Esophagus muscularis mucosa (tissue), 4 donors: ENCODE data around the gene FKTN. TPM values are rescaled to one million over a fixed set of nuclear protein-coding genes. Genes with fewer than 3 reads are reported as not detected.

ENCODE experiments used
- DNase-seq: peaks from one replicate; pipeline ENCODE4 v3.0.0-alpha.2; 2017; ENCODE audit errors: extremely low spot score
- H3K27ac ChIP-seq, 4 donors: fragments of 200-600 bp; sonication (generic); replicated peaks in 1 of 4; 1 replicate in 3 of 4; 2 replicates in 1 of 4; pipeline ENCODE4 v1.5.1; 2016 to 2019; ENCODE audit warnings: mild to moderate bottlenecking in 1 of 4
- H3K27me3 ChIP-seq, 4 donors: fragments of 200-600 bp; sonication (generic); one replicate each; pipeline versions ENCODE4 v1.5.1 to v1.6.0; 2016 to 2019
- H3K36me3 ChIP-seq, 4 donors: fragments of 200-600 bp; sonication (generic); one replicate each; pipeline ENCODE4 v1.5.1; 2016 to 2019
- H3K4me1 ChIP-seq, 4 donors: fragments of 200-600 bp; sonication (generic); one replicate each; pipeline ENCODE4 v1.5.1; 2016 to 2019
- H3K4me3 ChIP-seq, 4 donors: fragments of 200-600 bp; sonication (generic); 1 replicate in 2 of 4; 2 replicates in 2 of 4; pipeline ENCODE4 v1.5.1; 2016 to 2019; ENCODE audit warnings: mild to moderate bottlenecking in 4 of 4, moderate library complexity in 1 of 4
- H3K9me3 ChIP-seq, 4 donors: fragments of 200-600 bp; sonication (generic); 1 replicate in 3 of 4; 2 replicates in 1 of 4; pipeline ENCODE4 v1.5.1; 2016 to 2019
- CTCF ChIP-seq, 3 experiments: fragments of 200-600 bp in 2 of 3; fragments of 450-650 bp in 1 of 3; sonication (generic) in 2 of 3; IDR thresholded peaks; one replicate each; pipeline ENCODE4 v1.5.1; 2017 to 2019; ENCODE audit warnings: antibody characterized with exemption in 3 of 3, mild to moderate bottlenecking in 2 of 3, moderate library complexity in 1 of 3
- EP300 ChIP-seq: sonication (generic); formaldehyde crosslinking; IDR thresholded peaks from one replicate; pipeline ENCODE4 v1.6.1; 2017; ENCODE audit warnings: antibody characterized with exemption
- POLR2A ChIP-seq: fragments of 450-650 bp; IDR thresholded peaks from one replicate; pipeline ENCODE4 v1.6.1; 2017; ENCODE audit warnings: antibody characterized with exemption, moderate library complexity, mild to moderate bottlenecking, low read depth
- POLR2AphosphoS5 ChIP-seq, 2 donors: sonication (generic); formaldehyde crosslinking; IDR thresholded peaks; one replicate each; pipeline ENCODE4 v1.6.1; 2017; ENCODE audit warnings: antibody characterized with exemption in 2 of 2
- WGBS: methylation state at CpG from one replicate; pipeline ENCODE4 v1.1.5; 2018; 5-methylcytosine and 5-hydroxymethylcytosine counted together
- intact Hi-C: fragments of 100-400 bp; cut with DNase I; formaldehyde crosslinking; loops from one replicate; pipeline ENCODE4 v1.15.1; 2023
- total RNA-seq, 4 donors: library from RNA; depleted of rRNA; stranded (reverse); fragments of >200 nt; gene quantifications; one replicate each; pipeline versions ENCODE4 v1.1.0 to v1.2.1, GENCODE V29; 2016

The FKTN gene
- total RNA-seq, 4 donors from 2014 or later = 5.1 to 21.3 (median 14.7) TPM

- WGBS = 61% methylated on average over 2 of the region's 2 CpGs
- no peak overlapping the region for H3K4me3 ChIP-seq
- H3K27ac ChIP-seq = peak overlapping the region in 1 of 4 donors; percentile 18
- peaks cover 0 to 25% (median 2%) of the 10 kb centered on the region in 4 donors for H3K36me3 ChIP-seq
- H3K27me3 ChIP-seq = no peaks in the 10 kb centered on the region
- H3K9me3 ChIP-seq = no peaks in the 10 kb centered on the region
- no peak for TF ChIP-seq EP300
- no peak for TF ChIP-seq POLR2A
- TF ChIP-seq CTCF (IDR thresholded peaks at IDR 0.05) = no peak
- no peak for TF ChIP-seq POLR2AphosphoS5 (IDR thresholded peaks at IDR 0.05)
- no peak for DNase-seq
- intact Hi-C loops = no loop called here
- no peaks in the 10 kb centered on the region for H3K4me1 ChIP-seq
Measured at GRCh38 chr9:105621001-105621400, 63.1 kb downstream of the FKTN start.

DNA sequence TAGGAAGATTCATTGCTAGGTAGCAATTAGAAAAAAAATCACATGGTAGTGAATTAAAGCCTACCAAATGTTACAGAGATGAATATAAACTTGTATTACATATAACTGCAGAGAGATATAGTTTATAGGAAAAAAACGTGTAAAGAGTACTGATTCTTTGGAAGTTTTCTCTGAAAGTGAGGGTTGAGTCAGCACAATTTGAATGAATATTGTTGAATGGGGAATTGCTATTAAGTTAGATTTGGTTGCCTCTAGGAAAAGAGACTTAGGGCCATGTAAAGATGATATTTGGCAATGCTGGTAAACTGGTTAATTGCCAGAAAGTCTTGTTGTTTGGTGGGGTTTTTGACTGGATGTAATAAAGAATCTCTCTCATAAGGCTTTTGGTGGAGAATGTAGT, 67.2 kb downstream of the FKTN start:
- Histone ChIP-seq H3K36me3 (peaks cover 0 to 26% (median 1%) of the 10 kb centered on the region in 4 donors), H3K9me3 (no peaks in the 10 kb centered on the region), H3K27me3 (no peaks in the 10 kb centered on the region), H3K4me1 (no peaks in the 10 kb centered on the region), H3K4me3 (no peak overlapping the region), H3K27ac (no peak overlapping the region)
- 74% methylated on average over 1 of the region's 1 CpG for WGBS
- intact Hi-C loops = no loop called here
- TF ChIP-seq POLR2AphosphoS5 (IDR thresholded peaks at IDR 0.05) = no peak
- no peak for TF ChIP-seq EP300
- TF ChIP-seq CTCF (IDR thresholded peaks at IDR 0.05) = no peak
- no peak for TF ChIP-seq POLR2A
- DNase-seq = no peak

- no peak for DNase-seq
- no peaks in the 10 kb centered on the region for H3K9me3 ChIP-seq
- WGBS = 96% methylated on average over 1 of the region's 1 CpG
- H3K4me1 ChIP-seq = no peaks in the 10 kb centered on the region
- H3K36me3 ChIP-seq = peaks cover 10 to 41% (median 21%) of the 10 kb centered on the region in 4 donors
- no peaks in the 10 kb centered on the region for H3K27me3 ChIP-seq
- H3K27ac ChIP-seq = no peak overlapping the region
- no peak overlapping the region for H3K4me3 ChIP-seq
- TF ChIP-seq EP300 (no peak), CTCF (IDR thresholded peaks at IDR 0.05) (no peak), POLR2A (no peak), POLR2AphosphoS5 (IDR thresholded peaks at IDR 0.05) (no peak)
- intact Hi-C loops = no loop called here
Measured at GRCh38 chr9:105632807-105633206, 74.9 kb downstream of the FKTN start.

DNA sequence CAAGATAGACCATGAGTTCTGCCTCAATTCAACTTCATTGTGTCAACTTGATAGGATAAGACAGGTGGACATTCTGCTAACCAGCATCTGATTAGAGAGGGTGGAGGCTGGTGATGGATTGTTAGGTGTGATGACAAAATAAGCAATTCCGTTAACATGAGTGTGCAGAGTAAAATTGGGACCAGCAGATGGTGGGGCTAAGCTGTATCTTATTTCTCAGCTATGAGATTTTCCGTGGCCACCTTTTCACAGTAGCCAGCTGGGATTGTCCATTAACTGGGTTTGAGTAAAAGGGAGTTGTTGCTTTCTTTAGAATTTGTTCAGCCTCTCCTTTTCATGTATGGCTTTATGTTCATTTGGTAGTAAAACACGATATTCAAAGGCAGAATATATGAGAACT, 75.5 kb downstream of the FKTN start:
- H3K27me3 ChIP-seq = no peaks in the 10 kb centered on the region
- peaks cover 10 to 46% (median 21%) of the 10 kb centered on the region in 4 donors for H3K36me3 ChIP-seq
- H3K27ac ChIP-seq = no peak overlapping the region
- H3K4me1 ChIP-seq = no peaks in the 10 kb centered on the region
- intact Hi-C loops = no loop called here
- H3K4me3 ChIP-seq = no peak overlapping the region
- no peaks in the 10 kb centered on the region for H3K9me3 ChIP-seq
- no peak for TF ChIP-seq EP300
- no peak for TF ChIP-seq POLR2AphosphoS5 (IDR thresholded peaks at IDR 0.05)
- no peak for TF ChIP-seq CTCF (IDR thresholded peaks at IDR 0.05)
- TF ChIP-seq POLR2A = no peak
- WGBS = 69% methylated on average over 3 of the region's 3 CpGs
- DNase-seq = no peak

- H3K27me3 ChIP-seq = no peaks in the 10 kb centered on the region
- H3K36me3 ChIP-seq = peaks cover 16 to 71% (median 32%) of the 10 kb centered on the region in 4 donors
- DNase-seq = no peak
- H3K9me3 ChIP-seq = peaks cover 0 to 4% (median under 1%) of the 10 kb centered on the region in 4 donors
- H3K27ac ChIP-seq = no peak overlapping the region
- 96% methylated on average over 1 of the region's 1 CpG for WGBS
- no peaks in the 10 kb centered on the region for H3K4me1 ChIP-seq
- H3K4me3 ChIP-seq = no peak overlapping the region
- TF ChIP-seq POLR2A = no peak
- no peak for TF ChIP-seq EP300
- no peak for TF ChIP-seq CTCF (IDR thresholded peaks at IDR 0.05)
- no peak for TF ChIP-seq POLR2AphosphoS5 (IDR thresholded peaks at IDR 0.05)
- intact Hi-C loops = no loop called here
Measured at GRCh38 chr9:105636331-105636730, 78.4 kb downstream of the FKTN start.
